CD4-positive, alpha-beta T cell treated with Interferon alpha-2 for 1 hour (primary cell): ENCODE data around the gene CRHR1.
"Not testable (repeated sequence)": the region's sequence is repeated elsewhere in the genome, so short reads cannot be mapped to it uniquely, and the experiment has no call there.

Experiments used
- DNase-seq, 2 donors: peaks; one replicate each; pipeline ENCODE4 v3.0.0-alpha.2; 2020 to 2022

The CRHR1 gene

GRCh38 chr17:45847101-45847500, 63.0 kb downstream of the CRHR1 start:
- no peak for DNase-seq

- no peak for DNase-seq
Observed at GRCh38 chr17:45847747-45848146, 63.6 kb downstream of the CRHR1 start.

GRCh38 chr17:45848405-45848804, 64.3 kb downstream of the CRHR1 start:
- no peak for DNase-seq

- no peak for DNase-seq
Observed at GRCh38 chr17:45848868-45849535, 64.9 kb downstream of the CRHR1 start.

- DNase-seq: no peak
Observed at GRCh38 chr17:45849536-45849990, 65.4 kb downstream of the CRHR1 start.

GRCh38 chr17:45850011-45850410, 65.9 kb downstream of the CRHR1 start:
- DNase-seq: no peak

- DNase-seq: no peak
Observed at GRCh38 chr17:45850468-45850867, 66.3 kb downstream of the CRHR1 start.

GRCh38 chr17:45851022-45851421, 66.9 kb downstream of the CRHR1 start:
- DNase-seq: no peak

GRCh38 chr17:45851464-45851863, 67.3 kb downstream of the CRHR1 start:
- DNase-seq: no peak

GRCh38 chr17:45851873-45852272, 67.8 kb downstream of the CRHR1 start:
- no peak for DNase-seq

GRCh38 chr17:45852535-45853297, 68.6 kb downstream of the CRHR1 start:
- peak; percentile 30 to 57 for DNase-seq

GRCh38 chr17:45854209-45854608, 70.1 kb downstream of the CRHR1 start:
- DNase-seq: no peak

GRCh38 chr17:45855691-45856336, 71.7 kb downstream of the CRHR1 start:
- DNase-seq: no peak

GRCh38 chr17:45857977-45858708, 74.0 kb downstream of the CRHR1 start:
- no peak for DNase-seq

- DNase-seq: no peak
Observed at GRCh38 chr17:45861165-45861564, 77.0 kb downstream of the CRHR1 start.

- not testable (repeated sequence) for DNase-seq
Observed at GRCh38 chr17:45862127-45862526, 78.0 kb downstream of the CRHR1 start.

GRCh38 chr17:45863857-45864654, 79.9 kb downstream of the CRHR1 start:
- DNase-seq: no peak

GRCh38 chr17:45867171-45867570, 83.1 kb downstream of the CRHR1 start:
- DNase-seq: no peak

GRCh38 chr17:45867702-45868101, 83.6 kb downstream of the CRHR1 start:
- DNase-seq: no peak

GRCh38 chr17:45868276-45868675, 84.2 kb downstream of the CRHR1 start:
- no peak for DNase-seq

GRCh38 chr17:45869676-45870341, 85.7 kb downstream of the CRHR1 start:
- DNase-seq: no peak
